ENCODE measurements around the gene FAM222B. TPM values are rescaled to one million over a fixed set of nuclear protein-coding genes. Genes with fewer than 3 reads are reported as not detected.
A peak's percentile ranks its signal among the peaks of the same experiment; 100 is the strongest.

FAM222B gene
- total RNA-seq, 1 donor from 2014 or later = 0.48 TPM

DNA sequence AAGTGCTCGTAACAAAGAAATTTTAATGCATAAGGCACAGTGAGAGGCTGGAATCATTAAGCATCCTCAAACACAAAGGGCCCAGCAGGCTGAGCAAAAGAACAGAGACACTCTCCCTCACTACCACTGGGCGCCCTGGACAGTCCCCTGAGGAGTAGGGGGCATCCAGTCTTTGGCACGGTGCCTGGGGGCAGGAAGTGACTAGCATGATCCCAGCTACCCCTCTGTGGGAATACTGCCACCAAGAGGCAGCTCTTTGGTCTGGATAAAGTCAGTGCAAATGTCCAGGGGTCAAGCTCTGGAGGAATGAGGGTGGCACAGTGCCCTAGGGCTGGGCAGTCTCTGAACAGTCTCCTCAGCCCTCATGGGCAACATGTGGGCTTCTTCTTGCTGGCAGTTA lies 128.3 kb downstream of the FAM222B start:
- no peak for DNase-seq (ENCODE audit: low spot score)

DNA sequence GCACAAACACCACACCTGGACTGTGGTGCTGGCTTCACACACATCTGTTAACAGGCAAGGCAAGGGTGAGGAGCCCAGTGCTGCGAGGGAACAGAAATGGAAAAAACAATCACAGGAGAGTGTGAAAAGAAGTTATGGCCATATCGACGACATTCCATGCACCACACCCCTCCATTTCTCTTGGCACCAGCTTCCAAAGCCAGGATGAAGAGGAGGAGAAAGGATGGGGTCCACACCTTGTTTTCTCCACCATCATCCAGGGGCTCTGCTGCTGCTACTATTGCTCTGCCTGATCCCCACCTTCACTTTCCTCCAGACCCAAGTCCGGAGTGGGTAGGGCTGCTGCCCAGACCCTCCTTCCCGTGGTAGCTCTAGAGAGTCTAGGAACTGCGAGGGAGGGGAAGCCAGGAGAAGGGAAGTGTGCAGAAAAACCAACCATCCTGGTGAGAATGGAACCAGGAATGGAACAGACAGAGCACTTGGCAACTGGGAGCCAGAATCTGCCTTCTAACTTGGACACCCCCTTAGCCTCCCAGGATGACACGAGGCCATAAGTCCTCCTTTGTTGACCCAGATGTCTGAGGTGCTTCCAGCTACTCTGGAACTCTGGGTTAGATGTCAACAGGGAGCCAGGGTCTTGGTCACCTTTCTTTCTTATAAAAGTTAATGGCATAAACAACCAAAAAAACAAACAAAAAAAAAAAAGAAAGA lies 129.7 kb downstream of the FAM222B start:
- no peak for DNase-seq (ENCODE audit: low spot score)

DNA sequence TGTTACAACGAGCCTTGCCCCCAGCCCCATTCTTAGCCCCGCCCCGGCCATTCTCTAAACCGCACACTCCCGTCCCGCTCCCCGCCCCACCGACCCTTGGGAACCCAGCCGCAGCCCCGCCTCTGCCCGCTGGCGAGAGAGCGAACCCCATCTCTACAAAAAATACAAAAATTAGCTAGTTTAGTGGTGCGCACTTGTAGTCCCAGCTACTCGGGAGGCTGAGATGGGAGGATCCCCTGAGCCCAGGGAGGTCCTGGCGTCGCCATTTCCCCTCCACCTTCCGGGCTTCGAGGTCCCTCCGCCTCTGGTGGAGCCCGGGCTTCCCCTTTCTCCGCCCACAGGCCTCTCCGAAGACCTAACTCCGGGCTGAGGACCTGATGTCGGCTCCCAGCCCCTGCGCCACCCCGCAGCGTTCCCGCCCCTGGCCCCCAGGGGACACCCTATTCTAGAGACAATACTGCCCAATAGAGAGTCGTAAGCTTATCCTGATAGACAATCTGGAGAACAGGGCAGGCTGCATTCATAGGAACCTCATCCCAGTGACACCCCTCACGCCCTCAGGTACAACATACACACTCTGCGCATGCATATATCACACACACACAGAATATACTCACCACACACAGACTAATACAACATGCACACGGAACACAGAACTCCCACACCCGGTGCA lies 130.4 kb downstream of the FAM222B start:
- peak; percentile 56 for DNase-seq (ENCODE audit: low spot score)

DNA sequence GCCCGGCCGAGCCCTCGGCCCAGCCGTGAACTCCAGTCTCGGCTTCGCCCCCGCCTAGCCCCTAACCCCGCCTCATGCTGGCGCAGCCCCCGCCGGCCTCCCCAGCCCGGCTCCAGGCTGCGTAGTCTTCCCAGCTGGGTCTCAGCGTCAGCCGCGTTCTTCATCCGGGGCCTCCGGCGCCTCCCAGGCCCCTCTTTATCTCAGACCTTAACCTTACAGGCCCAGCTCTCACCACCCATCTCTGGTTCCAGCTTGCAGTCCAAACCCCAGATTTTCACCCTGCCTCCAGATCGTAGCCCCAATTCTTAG lies 130.9 kb downstream of the FAM222B start, which contains the start of gene PROCA1:
Gene PROCA1 (minus strand): TSS at position 166 of the 309 bp plus-strand sequence. CDS start 228 bp downstream, outside the sequence.
- DNase-seq (ENCODE audit: low spot score) = no peak

DNA sequence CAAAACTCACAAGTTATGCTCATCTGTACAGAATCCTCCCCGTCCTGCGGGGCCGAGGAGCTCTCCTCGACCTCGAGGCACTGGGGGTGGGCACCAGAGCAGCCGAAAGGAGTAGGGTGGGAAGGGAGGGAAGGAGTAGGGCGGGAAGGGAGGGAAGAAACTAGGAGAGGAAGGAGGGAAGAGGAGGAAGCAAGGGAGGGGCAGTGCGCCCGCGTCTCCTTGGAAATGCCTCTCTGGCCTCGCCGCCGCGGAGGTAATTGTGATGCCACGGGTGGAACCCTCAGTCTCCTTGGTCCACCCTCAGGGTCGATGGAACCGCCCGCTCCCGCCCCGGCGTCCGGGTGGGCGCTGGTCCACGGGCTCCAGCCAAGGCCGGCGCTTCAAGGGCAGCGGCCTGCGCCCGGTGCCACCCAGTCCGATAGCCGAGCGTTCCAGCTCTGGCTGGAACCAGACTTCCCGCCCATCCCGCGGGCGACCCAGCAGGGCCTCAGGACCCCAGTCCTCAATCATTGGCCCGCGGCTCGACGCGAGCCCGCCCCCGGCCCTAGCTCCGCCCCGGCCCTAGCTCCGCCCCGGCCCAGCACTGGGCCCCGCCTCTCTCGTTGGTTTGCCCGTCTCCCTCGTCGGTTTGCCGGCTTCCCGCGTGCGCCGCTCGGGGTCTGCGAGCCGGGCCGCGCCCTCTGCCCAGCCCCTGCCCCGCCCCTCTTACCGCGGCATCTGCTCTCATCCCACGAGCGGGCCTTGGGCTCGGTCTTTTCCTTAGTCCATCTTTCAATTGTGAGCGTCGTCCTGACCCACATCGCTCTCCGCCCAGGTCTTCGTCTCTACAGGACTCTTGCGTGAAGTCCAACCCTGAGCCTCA lies 131.5 kb downstream of the FAM222B start:
- peak; percentile 96 for DNase-seq (ENCODE audit: low spot score)

DNA sequence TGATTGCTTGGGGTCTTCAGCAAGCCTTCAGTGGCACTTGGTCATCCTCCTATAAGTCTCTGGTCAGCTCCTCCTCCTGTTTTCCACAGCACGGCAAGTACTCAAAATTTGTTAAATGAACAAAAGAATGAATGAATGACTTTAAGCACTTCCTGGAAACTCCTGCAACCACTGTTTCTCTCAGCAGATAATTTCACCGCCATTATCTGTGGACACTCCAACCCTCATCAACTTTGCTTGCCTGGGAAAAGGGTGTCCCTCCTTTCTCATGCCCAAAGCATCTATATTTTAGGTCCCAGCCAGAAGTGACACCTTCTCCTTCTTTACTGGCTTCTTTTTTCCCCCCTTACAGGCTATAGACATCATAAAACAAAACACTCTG lies 135.3 kb downstream of the FAM222B start:
- no peak for DNase-seq (ENCODE audit: low spot score)

DNA sequence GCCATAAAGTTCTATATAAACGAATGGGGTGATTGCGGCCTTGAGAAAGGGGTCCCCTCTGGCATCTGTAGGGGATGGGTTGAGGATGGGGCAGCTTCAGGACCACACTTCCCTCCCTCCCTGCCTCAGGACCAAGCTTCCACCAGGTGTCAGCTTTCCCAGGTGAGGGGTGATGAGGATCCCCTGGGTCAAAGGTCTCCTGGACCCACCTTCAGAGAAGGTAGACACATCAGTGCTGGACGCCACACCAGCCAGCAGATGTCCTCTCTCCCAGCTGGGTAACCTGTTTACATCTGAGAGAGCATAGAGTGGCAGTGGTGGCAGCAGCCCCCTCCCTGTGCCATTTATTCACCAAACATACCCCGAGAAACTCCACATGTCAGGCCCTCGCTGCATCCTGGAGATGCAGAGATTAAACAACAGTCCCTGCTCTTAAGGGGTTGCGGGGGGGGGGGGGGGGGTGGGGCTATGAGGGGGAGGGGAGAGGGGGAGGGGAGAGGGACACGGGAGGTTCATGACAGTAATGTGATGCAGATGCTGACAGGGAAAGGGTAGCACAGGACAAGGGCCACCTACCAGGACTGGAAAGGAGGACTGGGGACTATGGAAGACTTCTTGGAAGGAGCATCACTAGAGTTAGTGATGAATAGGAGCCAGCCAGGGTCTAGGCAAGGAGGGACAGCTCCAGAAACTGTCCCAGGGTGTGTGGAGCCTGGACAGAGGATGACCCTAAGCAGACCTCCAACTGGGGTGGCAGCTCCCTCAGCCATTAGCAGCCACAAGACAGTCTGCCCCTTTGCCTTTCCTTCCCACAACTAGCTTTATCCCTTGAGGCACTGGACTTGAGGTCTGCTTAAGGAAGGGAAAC lies 135.9 kb downstream of the FAM222B start:
- DNase-seq (ENCODE audit: low spot score) = no peak

Other genes with a start within 250 kb of the FAM222B start
- gene SPAG5, start 243.8 kb downstream of the FAM222B start, total RNA-seq (ENCODE audit: insufficient read depth, low replicate concordance) = 18.8 TPM
- 15.2 TPM for gene RSKR, start 228.6 kb downstream of the FAM222B start, total RNA-seq (ENCODE audit: insufficient read depth, low replicate concordance)
- 63.3 TPM for gene BLTP2, start 197.6 kb downstream of the FAM222B start, total RNA-seq (ENCODE audit: insufficient read depth, low replicate concordance)
- 44.8 TPM for gene SDF2, start 180.9 kb downstream of the FAM222B start, total RNA-seq (ENCODE audit: insufficient read depth, low replicate concordance)
- 40.4 TPM for gene SUPT6H, start 180.6 kb downstream of the FAM222B start, total RNA-seq (ENCODE audit: insufficient read depth, low replicate concordance)
- gene PROCA1, start 130.9 kb downstream of the FAM222B start, total RNA-seq (ENCODE audit: insufficient read depth, low replicate concordance) = 18.1 TPM
- gene RAB34, start 124.9 kb downstream of the FAM222B start, total RNA-seq (ENCODE audit: insufficient read depth, low replicate concordance) = 149 TPM
- 698 TPM for gene RPL23A, start 122.8 kb downstream of the FAM222B start, total RNA-seq (ENCODE audit: insufficient read depth, low replicate concordance)
- 5.1 TPM for gene TLCD1, start 116.6 kb downstream of the FAM222B start, total RNA-seq (ENCODE audit: insufficient read depth, low replicate concordance)
- gene NEK8, start 114.0 kb downstream of the FAM222B start, total RNA-seq (ENCODE audit: insufficient read depth, low replicate concordance) = 0.24 TPM
- 15.2 TPM for gene TRAF4, start 98.8 kb downstream of the FAM222B start, total RNA-seq (ENCODE audit: insufficient read depth, low replicate concordance)
- gene ERAL1, start 12.2 kb upstream of the FAM222B start, total RNA-seq (ENCODE audit: insufficient read depth, low replicate concordance) = 8.7 TPM
- gene FLOT2, start 54.9 kb upstream of the FAM222B start, total RNA-seq (ENCODE audit: insufficient read depth, low replicate concordance) = 18.8 TPM
- 7.9 TPM for gene DHRS13, start 60.3 kb upstream of the FAM222B start, total RNA-seq (ENCODE audit: insufficient read depth, low replicate concordance)
- gene PHF12, start 108.7 kb upstream of the FAM222B start, total RNA-seq (ENCODE audit: insufficient read depth, low replicate concordance) = 28.6 TPM
- 1.7 TPM for gene SEZ6, start 163.2 kb upstream of the FAM222B start, total RNA-seq (ENCODE audit: insufficient read depth, low replicate concordance)
- 0.48 TPM for gene PIPOX, start 200.4 kb upstream of the FAM222B start, total RNA-seq (ENCODE audit: insufficient read depth, low replicate concordance)

Data from umbilical cord (tissue), 2 donors.